GM12892 (cell line): ENCODE measurements around the gene TMUB1.

Experiments
- POLR2A ChIP-seq: IDR thresholded peaks from 2 replicates; pipeline ENCODE4 v1.6.1; 2011; ENCODE audit warnings: low read depth, low read length, control low read depth
- TAF1 ChIP-seq: IDR thresholded peaks from 2 replicates; pipeline ENCODE4 v1.6.1; 2011; ENCODE audit warnings: low read depth, mild to moderate bottlenecking, control low read depth, low read length, borderline replicate concordance

GRCh38 chr7:151093748-151094147 is 10.5 kb upstream of the TMUB1 start:
- TF ChIP-seq TAF1 = no peak
- TF ChIP-seq POLR2A = no peak
